Activated CD4-positive, CD25-positive, alpha-beta regulatory T cell treated with anti-CD3 and anti-CD28 coated beads, Interleukin-2, amount 50 U/mL, for 24 hours (primary cell): ENCODE data around the gene TNP2.
"Not testable (repeated sequence)": the region's sequence is repeated elsewhere in the genome, so short reads cannot be mapped to it uniquely, and the experiment has no call there.

Experiments used
- ATAC-seq, 2 donors: fragments of 150-1000 bp; cut with Tn5 transposase; one replicate each; pipeline ENCODE4 v1.10.0; 2021; ENCODE audit warnings: mild to moderate bottlenecking in 1 of 2, moderate library complexity in 1 of 2

The TNP2 gene

GRCh38 chr16:11239644-11240632 lies 29.2 kb downstream of the TNP2 start:
- peak; percentile 23 to 56 for ATAC-seq

- ATAC-seq, result no peak
These were observed 30.6 kb downstream of the TNP2 start for GRCh38 chr16:11238272-11239202.

- no peak for ATAC-seq
These were observed 32.5 kb downstream of the TNP2 start for GRCh38 chr16:11236461-11237254.

GRCh38 chr16:11235703-11235991 lies 33.5 kb downstream of the TNP2 start:
- no peak for ATAC-seq

GRCh38 chr16:11234884-11235702 lies 34.0 kb downstream of the TNP2 start:
- no peak for ATAC-seq

- peak; percentile 65 to 69 for ATAC-seq
These were observed 35.3 kb downstream of the TNP2 start for GRCh38 chr16:11233727-11234376.

GRCh38 chr16:11232852-11233726 lies 36.0 kb downstream of the TNP2 start:
- peak; percentile 81 to 86 for ATAC-seq

- no peak for ATAC-seq
These were observed 36.7 kb downstream of the TNP2 start for GRCh38 chr16:11232302-11232851.

- no peak for ATAC-seq
These were observed 37.7 kb downstream of the TNP2 start for GRCh38 chr16:11231367-11231970.

- ATAC-seq, result no peak
These were observed 39.2 kb downstream of the TNP2 start for GRCh38 chr16:11229906-11230305.

- ATAC-seq, result no peak
These were observed 39.7 kb downstream of the TNP2 start for GRCh38 chr16:11229432-11229831.

- no peak for ATAC-seq
These were observed 43.2 kb downstream of the TNP2 start for GRCh38 chr16:11225677-11226549.

- ATAC-seq, result peak; percentile 81 to 84
These were observed 44.0 kb downstream of the TNP2 start for GRCh38 chr16:11224894-11225676.

GRCh38 chr16:11224096-11224893 lies 44.8 kb downstream of the TNP2 start:
- peak; percentile 21 to 22 for ATAC-seq

- ATAC-seq, result not testable (repeated sequence)
These were observed 48.6 kb downstream of the TNP2 start for GRCh38 chr16:11220507-11220906.

GRCh38 chr16:11219178-11219577 lies 49.9 kb downstream of the TNP2 start:
- ATAC-seq, result no peak

- no peak for ATAC-seq
These were observed 50.5 kb downstream of the TNP2 start for GRCh38 chr16:11218604-11218962.
